Ramos (cell line): ENCODE measurements around the gene KCNH6.

Source experiments
- in situ Hi-C: fragments of 300-500 bp; cut with MboI; formaldehyde crosslinking; loops from one replicate; pipeline ENCODE4 v1.14.3; 2022; ENCODE audit warnings: low sequenced_read_pairs; ENCODE audit not compliant: unreplicated experiment

KCNH6 gene

DNA sequence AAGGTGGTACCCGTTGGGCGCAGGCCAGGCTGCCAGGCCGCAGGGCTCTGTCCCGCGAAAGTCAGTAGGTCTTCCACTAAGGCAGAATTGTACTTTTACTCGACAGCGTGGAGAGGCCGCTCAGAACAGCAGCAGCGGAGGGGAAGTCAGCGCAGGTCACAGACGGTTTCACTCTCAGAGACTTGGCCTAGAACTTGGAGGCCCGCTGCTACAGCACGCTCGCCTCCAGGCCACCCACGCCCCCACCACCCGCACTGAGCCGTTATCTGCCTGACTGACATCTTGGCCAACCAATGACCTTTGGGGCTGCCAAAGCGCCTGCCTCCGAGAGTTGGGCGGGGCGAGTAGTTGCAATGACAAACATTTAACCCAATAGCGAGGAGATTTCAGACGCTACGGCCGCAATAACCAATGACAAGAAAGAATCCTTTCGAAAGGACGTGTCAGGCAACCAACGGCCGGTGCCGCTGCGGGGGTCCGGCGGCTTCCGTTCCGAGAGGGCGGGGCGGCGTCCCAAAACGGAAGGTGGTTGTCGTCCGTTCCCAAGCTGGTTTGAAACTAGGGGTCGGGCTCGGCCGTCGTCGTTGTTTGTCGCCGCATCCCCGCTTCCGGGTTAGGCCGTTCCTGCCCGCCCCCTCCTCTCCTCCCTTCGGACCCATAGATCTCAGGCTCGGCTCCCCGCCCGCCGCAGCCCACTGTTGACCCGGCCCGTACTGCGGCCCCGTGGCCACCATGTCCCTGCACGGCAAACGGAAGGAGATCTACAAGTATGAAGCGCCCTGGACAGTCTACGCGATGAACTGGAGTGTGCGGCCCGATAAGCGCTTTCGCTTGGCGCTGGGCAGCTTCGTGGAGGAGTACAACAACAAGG lies 27.0 kb downstream of the KCNH6 start, which contains the start of gene DCAF7:
Gene DCAF7 (plus strand): TSS at position 532 of the 871 bp plus-strand sequence. CDS start 201 bp downstream, at position 733.
- in situ Hi-C loops = no loop called here

DNA sequence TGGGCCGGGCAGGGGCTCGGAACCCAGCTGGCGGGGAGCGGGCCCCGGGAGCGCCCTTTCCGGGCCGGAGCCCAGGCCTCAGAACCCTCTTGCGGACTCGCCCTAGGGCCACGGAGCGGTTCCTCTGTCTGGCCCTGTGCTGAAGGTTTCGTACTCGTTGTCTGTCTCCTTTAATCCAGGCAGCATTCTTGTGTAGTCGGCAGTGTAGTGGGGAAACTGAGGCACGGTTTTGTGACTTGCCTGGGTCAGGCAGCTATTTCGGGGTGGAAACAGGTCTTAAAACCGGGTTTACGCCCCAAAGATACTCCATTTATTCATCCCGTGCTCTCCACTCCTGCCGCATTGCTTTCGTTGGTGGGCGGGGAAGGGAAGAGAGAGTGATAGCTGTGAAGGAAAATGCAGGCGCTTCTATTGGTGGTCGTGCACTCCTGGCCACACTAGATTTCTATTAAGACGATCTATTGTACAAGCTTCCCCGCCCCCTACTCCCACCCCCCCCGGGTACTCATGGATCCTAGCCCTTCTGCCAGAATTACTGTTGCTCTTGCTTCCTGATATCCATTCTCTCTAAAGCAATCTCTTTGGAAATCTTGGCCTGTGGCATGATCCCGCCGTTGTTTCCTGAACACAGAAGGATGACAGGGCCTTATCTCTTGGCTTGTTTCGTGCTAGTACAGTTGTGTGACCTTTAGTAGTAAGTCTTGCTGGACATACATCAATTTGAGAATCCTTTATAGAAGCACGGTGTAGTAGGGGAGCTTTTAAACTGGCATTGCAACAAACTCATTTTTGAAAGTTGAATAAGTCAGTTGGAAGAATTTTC lies 27.9 kb downstream of the KCNH6 start:
- in situ Hi-C loops = no loop called here

DNA sequence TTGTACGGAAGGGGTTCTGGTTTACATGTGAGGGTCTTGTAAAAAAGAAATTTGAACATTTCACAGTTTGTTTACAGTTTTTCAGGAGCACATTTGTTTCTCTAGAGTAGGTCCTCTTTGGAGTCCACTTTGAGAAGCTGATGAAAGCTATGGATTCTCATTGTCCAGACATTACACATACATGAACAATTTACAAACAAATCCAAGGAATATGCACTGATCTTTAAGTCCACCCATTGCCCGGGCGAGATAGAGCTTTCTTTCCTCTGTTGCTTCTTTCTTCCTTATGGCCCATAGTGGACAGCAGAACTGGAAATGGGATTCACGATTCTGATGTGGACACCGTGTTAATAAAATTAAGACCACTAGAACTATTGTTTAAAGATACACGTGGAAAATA lies 29.1 kb downstream of the KCNH6 start:
- in situ Hi-C loops = no loop called here

DNA sequence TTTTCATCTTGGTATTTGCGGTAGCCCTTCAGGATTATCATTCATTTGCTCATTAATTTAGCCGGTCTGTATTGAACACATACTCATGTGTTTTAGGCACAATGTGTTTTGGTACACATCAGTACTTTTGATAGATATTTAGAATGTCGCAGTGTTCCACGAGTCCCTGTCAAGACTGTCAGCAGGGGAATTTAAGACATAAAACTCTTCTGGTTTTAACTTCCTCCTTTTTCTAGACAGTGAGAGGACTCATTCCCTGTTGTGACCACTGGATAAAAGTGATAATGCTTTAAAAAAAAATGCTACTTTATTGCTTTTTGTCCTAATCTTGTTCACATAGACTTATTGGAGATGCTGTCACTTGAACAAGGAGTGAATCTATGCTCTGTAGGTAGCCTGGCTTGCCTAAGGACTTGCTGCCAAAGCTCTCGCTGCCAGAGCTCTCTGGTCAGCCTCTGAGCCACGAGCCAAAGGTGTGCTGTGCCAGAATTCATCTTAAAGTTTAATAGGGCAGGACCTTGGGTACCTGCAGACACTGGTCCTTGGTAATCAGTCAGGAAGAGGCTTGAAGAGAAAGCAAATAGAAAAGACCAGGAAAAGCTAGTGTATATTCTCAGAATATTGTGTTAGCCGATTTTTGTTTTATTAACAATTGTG lies 32.5 kb downstream of the KCNH6 start:
- in situ Hi-C loops = no loop called here

DNA sequence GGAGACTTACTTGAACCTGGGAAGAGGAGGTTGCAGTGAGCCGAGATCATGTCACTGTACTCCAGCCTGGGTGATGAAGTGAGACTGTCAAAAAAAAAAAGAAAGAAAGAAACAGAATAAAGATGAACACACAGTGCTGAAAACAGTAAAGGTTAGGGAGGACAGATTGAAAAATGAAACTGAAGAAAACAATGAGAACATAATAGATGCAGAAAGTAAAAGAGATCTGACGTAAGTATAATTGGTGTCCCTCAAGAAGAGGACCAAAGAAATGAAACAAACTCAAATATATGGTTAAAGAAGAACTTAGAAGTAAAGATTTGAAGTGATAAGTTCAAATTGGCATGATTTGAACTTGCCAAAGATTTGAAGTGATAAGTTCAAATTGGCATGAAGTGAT lies 34.3 kb downstream of the KCNH6 start:
- in situ Hi-C loops = no loop called here

DNA sequence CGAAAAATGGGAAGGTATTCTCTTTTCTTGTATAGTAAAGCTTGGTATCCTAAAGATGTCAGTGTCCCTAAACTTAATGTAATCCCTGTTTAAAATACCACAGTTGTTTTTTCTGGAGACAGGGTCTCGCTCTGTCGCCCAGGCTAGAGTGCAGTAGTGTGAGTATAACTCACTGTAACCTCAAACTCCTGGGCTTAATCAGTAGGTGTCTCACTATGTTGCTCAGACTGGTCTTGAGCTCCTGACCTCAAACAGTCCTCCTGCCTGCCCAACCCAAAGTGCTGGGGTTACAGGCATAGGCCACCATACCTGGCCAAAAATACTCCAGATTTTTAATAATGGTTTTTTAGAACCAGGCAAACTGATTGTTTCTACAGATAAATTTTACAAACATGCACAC lies 35.3 kb downstream of the KCNH6 start:
- in situ Hi-C loops = no loop called here

DNA sequence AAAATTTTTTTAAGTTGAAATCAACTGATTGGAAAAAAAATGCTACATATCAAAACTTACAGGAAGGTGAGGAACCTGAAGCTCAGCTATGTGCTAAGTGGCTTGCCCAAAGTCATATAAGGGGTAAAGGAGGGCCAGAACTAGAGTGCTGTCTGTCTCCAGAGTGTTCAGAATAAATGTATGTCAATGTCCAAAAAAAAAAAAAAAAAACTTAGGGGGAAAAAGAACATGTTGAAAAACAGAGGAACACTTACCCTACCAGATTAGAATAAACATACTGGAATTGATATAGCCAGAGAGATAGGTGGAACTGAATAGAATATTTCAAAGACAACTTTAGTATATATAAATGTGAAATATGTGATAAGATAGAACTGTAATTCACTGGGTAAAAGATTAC lies 38.7 kb downstream of the KCNH6 start:
- in situ Hi-C loops = no loop called here

DNA sequence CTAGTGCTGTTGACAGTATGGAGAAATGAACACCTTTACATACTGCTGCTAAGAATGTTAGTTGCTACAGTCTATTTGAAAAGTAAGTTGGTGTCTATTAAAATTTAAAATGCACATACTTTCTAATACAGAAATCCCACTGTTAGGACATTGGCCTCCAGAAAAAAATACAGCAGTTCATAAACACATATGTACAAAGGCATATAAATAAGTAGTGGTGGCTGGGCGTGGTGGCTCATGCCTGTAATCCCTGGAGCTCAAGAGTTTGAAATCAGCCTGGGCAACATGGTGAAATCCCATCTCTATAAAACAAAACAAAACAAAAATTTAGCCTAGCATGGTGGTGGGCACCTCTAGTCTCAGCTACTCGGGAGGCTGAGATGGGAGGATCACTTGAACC lies 40.2 kb downstream of the KCNH6 start:
- in situ Hi-C loops = no loop called here

DNA sequence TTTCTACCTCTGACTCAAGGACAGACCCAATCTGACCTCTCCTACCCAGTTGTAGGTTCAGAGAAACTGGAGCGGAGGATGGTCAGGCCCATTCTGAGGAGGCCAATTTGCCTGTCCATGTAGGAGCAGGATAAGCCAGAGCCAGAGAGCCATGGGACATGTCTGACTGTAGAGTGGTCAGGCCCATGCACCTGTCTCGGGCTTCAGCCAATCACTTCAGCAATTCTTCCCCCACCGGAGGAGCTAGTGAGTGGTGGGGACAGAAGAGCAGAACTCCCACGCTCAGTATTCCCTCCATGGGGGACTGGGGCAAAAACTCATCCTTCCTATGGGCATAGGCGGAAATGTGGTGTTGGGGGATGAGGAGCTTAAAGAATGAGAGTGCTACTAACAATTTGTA lies 41.4 kb downstream of the KCNH6 start:
- in situ Hi-C loops = no loop called here

DNA sequence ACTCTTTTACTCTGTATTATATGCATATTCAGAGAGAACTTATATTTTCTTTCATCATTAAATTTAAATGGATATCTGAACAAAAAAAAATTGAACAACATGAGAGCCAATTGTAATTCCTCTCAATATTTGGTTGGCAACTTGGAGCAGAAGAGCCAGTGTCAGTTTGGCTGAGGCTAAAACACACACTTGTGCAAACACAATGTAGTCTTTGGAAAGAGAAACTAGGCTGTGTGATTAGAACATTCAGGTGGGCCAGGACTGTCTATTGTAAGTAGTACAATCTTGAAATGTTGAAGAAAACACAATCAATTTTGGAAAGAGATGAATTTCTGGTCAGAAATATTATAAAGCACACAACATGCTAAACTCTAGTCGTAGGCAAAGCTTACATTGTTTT lies 44.1 kb downstream of the KCNH6 start:
- in situ Hi-C loops = no loop called here

DNA sequence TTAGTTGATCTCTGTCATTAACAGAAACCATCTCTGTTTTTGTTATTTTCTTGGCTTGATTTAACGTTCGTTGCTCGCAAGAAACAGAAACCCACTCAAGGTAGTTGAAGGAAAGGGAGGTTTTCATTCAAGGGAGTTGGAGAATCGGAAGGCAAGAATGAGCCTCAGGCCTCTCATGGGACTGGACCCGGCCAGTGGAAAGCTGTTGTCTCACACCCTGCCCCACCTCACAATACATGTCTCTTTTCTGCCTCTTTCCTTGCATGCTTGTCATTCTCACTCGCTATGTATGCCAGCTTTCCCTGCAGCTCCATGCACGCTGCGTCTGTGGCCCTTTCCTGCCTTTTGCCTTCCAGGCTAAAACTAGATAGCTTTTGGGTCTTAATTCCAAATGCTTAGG lies 45.4 kb downstream of the KCNH6 start:
- in situ Hi-C loops = no loop called here

DNA sequence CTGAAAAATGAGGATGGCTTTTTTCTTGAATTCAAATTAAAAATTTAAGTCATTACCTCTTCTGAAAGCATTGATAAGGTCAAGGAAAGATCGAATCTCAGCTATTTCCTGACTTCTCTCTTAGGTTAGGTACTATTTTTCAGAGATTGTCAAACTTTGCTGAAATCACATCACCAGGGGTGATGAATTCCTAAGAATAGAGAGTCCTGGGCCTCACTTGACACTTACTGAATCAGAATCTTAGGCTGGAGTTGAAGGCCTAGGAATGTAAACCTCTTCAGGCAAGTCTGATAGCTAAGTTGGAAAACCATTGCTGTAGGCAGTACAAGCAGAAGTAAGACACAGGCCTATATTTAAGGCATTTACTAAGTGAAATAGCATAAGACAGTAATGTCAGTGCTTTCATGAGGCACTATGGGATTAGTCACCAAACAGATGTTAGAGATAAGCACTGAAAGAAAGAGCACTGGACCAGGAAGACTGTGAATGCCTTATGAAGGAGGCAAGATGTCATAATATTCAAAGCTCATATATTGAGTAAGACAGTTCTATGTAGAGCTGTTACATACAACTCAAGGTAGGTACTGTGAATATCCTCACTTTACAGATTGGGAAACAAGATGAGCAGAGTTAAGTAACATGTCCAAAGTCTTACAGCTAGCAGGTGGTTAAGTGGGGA lies 48.6 kb downstream of the KCNH6 start:
- in situ Hi-C loops = no loop called here

DNA sequence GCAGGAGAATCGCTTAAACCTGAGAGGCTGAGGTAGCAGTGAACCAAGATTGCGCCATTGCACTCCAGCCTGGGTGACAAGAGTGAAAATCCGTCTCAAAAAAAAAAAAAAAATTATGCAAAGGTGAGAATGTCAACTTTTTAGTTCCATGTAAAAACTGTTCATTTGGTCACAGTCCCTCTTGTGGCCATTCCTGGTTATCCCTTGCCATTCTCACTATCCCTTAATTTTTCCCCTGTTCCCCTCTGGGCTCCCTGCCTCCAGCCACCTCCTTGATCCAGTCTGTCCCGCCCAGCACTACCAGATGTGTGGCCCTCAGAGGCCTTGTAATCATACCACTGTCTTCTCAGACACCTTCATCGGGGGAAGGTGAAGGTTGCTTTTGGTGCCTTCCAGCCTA lies 50.5 kb downstream of the KCNH6 start:
- in situ Hi-C loops = no loop called here

DNA sequence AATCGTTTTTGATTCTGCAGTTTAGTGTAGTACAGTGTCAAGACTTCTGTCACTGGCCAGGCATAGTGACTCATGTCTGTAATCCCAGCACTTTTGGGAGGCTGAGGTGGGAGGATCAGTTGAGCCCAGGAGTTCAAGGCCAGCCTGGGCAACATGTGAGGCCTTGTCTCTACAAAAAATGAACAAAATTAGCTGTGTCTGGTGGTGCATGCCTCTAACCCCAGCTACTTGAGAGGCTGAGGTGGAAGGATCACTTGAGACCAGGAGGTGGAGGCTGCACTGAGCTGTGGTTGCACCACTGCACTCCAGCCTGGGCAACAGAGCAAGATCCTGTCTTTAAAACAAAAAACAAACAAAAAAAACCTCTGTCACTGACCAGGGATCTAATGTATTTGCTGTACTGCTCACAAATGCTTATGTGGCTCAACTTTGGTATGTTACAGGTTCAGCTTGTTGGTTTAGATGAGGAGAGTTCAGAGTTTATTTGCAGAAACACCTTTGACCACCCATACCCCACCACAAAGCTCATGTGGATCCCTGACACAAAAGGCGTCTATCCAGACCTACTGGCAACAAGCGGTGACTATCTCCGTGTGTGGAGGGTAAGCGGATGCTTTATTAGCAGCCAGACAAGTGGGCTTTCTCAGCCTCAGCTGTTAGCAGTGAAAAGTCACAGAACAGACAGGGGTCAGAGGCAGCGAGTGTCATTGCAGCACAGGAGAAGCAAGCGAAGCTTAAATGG lies 55.0 kb downstream of the KCNH6 start:
- in situ Hi-C loops = no loop called here

DNA sequence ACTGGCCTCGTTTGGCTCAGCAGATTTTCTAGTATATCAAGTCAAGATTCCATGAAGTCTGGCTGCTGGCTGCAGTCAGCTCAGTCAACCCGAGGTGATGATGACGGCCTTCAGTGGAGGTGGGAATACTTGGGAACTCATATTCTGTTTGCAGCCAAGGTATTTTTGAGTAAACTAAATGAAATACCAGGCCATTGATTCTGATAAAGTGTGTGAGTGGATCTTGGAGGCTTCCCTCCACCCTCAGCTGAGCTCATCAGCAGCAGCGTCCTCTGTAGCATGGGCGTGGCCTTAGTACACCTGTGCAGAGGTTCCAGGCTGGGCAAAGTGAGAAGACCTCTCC lies 55.6 kb downstream of the KCNH6 start:
- in situ Hi-C loops = no loop called here

DNA sequence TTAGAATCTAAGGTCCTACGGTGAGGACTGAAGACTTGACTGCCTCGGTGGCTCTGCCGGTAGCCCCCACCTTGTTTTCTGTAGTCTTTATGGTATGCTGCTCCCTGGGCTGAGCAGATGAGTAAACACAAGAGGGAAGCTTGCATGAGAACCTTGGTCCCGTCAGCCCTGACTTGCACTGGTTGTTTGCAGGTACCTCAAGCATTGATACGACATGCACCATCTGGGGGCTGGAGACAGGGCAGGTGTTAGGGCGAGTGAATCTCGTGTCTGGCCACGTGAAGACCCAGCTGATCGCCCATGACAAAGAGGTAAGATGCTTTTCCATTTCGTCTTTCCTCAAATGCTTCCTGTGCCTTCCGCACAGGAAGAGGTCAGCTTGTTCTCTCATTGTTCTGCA lies 56.5 kb downstream of the KCNH6 start:
- in situ Hi-C loops = no loop called here

DNA sequence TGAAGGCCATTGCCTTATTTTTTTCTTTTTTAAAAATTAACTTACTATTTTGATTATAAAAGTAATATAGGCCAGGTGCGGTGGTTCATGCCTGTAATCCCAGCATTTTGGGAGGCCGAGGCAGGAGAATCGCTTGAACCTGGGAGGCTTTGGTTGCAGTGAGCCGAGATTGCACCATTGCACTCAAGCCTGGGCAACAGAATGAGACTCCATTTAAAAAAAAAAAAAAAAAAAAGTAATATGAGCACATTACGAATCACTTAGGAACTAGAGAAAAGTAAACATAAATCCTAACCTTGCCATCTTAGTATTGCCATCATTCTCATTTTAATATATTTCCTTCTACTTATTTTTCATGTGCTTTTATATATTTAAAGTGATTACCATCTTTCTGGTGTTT lies 64.6 kb downstream of the KCNH6 start:
- in situ Hi-C loops = no loop called here

DNA sequence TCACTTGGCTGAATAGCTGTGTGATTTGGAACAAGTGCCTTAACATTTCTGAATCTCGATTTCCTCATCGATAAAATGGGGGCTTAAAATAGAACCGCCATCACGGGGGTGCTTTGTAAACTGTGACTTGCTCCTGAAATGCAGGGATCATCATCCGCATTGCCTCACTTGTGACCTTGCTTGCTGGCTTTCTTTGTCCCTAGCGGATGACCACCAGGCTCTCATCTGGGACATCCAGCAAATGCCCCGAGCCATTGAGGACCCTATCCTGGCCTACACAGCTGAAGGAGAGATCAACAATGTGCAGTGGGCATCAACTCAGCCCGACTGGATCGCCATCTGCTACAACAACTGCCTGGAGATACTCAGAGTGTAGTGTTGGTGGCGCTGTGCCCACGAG lies 65.6 kb downstream of the KCNH6 start:
- in situ Hi-C loops = no loop called here

DNA sequence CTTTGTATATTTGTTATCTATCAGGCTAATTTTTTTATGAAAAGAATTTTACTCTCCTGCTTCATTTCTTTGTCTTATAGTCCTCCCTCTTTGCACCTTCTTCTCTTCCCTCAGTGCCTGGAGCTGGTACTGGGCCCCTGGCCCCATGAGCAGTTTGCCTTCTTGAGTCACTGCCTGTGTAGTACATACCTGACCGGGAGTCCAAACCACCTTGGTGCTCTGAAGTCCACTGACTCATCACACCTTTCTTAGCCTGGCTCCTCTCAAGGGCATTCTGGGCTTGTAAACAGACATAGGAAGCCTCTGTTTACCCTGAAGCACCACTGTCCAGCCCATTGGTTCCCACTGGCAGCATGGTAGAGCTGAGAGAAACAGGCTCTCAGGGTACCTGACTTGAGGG lies 66.5 kb downstream of the KCNH6 start:
- in situ Hi-C loops = no loop called here

DNA sequence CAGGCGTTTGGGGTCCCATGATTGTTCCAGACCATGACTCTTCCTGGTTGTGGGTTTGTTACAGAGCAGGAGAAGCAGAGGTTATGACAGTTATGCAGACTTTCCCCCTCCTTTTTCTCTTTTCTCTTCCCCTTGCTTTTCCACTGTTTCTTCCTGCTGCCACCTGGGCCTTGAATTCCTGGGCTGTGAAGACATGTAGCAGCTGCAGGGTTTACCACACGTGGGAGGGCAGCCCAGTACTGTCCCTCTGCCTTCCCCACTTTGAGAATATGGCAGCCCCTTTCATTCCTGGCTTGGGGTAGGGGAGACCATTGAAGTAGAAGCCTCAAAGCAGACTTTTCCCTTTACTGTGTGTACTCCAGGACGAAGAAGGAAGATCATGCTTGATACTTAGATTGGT lies 69.6 kb downstream of the KCNH6 start:
- in situ Hi-C loops = no loop called here
